Ovary (tissue), 3 donors: Measurements from ENCODE around the gene TMEM198.

Source experiments
- CTCF ChIP-seq, 3 donors: fragments of 450-650 bp in 2 of 3; fragments of 200-600 bp in 1 of 3; IDR thresholded peaks; one replicate each; pipeline versions ENCODE4 v1.5.1 to v1.8.0; 2016 to 2022; ENCODE audit warnings: antibody characterized with exemption in 3 of 3, mild to moderate bottlenecking in 1 of 3
- POLR2A ChIP-seq: fragments of 450-650 bp; IDR thresholded peaks from one replicate; pipeline ENCODE4 v1.6.1; 2017; ENCODE audit warnings: antibody characterized with exemption, mild to moderate bottlenecking, moderate library complexity
- donor health status: DM: no; HTN: no; CAD: no.

GRCh38 chr2:219567131-219567530, 23.3 kb downstream of the TMEM198 start:
- no peak for TF ChIP-seq CTCF (IDR thresholded peaks at IDR 0.05)
- no peak for TF ChIP-seq POLR2A
